Fibroblast of lung (primary cell): ENCODE data around the gene HK3. TPM values are rescaled to one million over a fixed set of nuclear protein-coding genes. Genes with fewer than 3 reads are reported as not detected.

Experiments used
- DNase-seq, 2 donors: peaks; one replicate each; pipeline versions ENCODE4 v3.0.0 to v3.0.0-alpha.2; 2010; ENCODE audit warnings: low read depth in 2 of 2
- H2AFZ ChIP-seq: 2 replicates; pipeline ENCODE4 v1.5.1; 2012; ENCODE audit warnings: low read length, control low read depth, inconsistent platforms
- H3K27ac ChIP-seq: 2 replicates; pipeline ENCODE4 v1.5.1; 2011; ENCODE audit warnings: low read length, control low read depth; ENCODE audit not compliant: insufficient read depth
- H3K27me3 ChIP-seq: 2 replicates; pipeline ENCODE4 v1.5.1; 2011; ENCODE audit warnings: mild to moderate bottlenecking, low read length; ENCODE audit not compliant: control insufficient read depth, insufficient read depth
- H3K36me3 ChIP-seq: 2 replicates; pipeline ENCODE4 v1.5.1; 2011; ENCODE audit warnings: low read length; ENCODE audit not compliant: control insufficient read depth, insufficient read depth
- H3K4me1 ChIP-seq: 2 replicates; pipeline ENCODE4 v1.5.1; 2011; ENCODE audit warnings: low read length; ENCODE audit not compliant: control insufficient read depth, insufficient read depth; ENCODE audit errors: extremely low read depth
- H3K4me2 ChIP-seq: 2 replicates; pipeline ENCODE4 v1.5.1; 2011; ENCODE audit warnings: low read length, control low read depth; ENCODE audit not compliant: insufficient read depth; ENCODE audit errors: extremely low read depth
- H3K4me3 ChIP-seq, 4 experiments: fragments of 200-600 bp in 1 of 4; sonication (generic) in 1 of 4; replicated peaks in 1 of 4; 2 replicates each; pipeline ENCODE4 v1.5.1; 2011 to 2016; ENCODE audit warnings: low read length in 4 of 4, low read depth in 3 of 4, mild to moderate bottlenecking in 3 of 4, control low read depth in 2 of 4, inconsistent platforms in 1 of 4, mixed read lengths in 1 of 4; ENCODE audit not compliant: insufficient read depth in 1 of 4; ENCODE audit errors: control extremely low read depth in 1 of 4
- H3K79me2 ChIP-seq: 2 replicates; pipeline ENCODE4 v1.5.1; 2012; ENCODE audit warnings: mild to moderate bottlenecking, low read length, inconsistent platforms; ENCODE audit not compliant: control insufficient read depth, insufficient read depth
- H3K9ac ChIP-seq: 2 replicates; pipeline ENCODE4 v1.5.1; 2011; ENCODE audit warnings: mild to moderate bottlenecking, low read length, control low read depth; ENCODE audit not compliant: insufficient read depth
- H3K9me3 ChIP-seq: 2 replicates; pipeline ENCODE4 v1.5.1; 2012; ENCODE audit warnings: low read depth, low read length; ENCODE audit not compliant: control insufficient read depth, insufficient read depth
- H4K20me1 ChIP-seq: 2 replicates; pipeline ENCODE4 v1.5.1; 2011; ENCODE audit warnings: low read length; ENCODE audit not compliant: control insufficient read depth, insufficient read depth; ENCODE audit errors: extremely low read depth
- EZH2 ChIP-seq: IDR thresholded peaks from 2 replicates; pipeline ENCODE4 v1.5.1; 2012; ENCODE audit warnings: low read length, control low read depth, mild to moderate bottlenecking; ENCODE audit errors: missing control alignments
- polyA plus RNA-seq, 2 donors: library from polyadenylated mRNA; depleted of rRNA in 1 of 2; stranded (reverse) in 1 of 2; unstranded in 1 of 2; fragments of >200 nt; gene quantifications; 2 replicates each; pipeline ENCODE4 v1.2.1, GENCODE V29; 2011 to 2012; ENCODE audit warnings: missing spikeins in 1 of 2
- total RNA-seq: library from RNA; depleted of rRNA; stranded (reverse); fragments of >200 nt; gene quantifications from 2 replicates; pipeline ENCODE4 v1.2.1, GENCODE V29; 2014
- TF ChIP-seq, protein P1 (sequence below), 2 donors: IDR thresholded peaks in 1 of 2; conservative IDR thresholded peaks in 1 of 2; 1 replicate in 1 of 2; 2 replicates in 1 of 2; pipeline ENCODE4 v1.5.1; 2011 to 2012; ENCODE audit warnings: low read length in 2 of 2, control low read depth in 1 of 2, inconsistent platforms in 1 of 2, low read depth in 1 of 2, mild to moderate bottlenecking in 1 of 2

HK3 gene
- total and polyA plus RNA-seq, 2 donors (not counting 1 experiment from before 2014, with no cell fraction given), result not detected

- Histone ChIP-seq H3K4me2 (no peak overlapping the region), H2AFZ (no peak overlapping the region), H4K20me1 (no peaks in the 10 kb centered on the region), H3K79me2 (no peaks in the 10 kb centered on the region), H3K27ac (no peak overlapping the region), H3K36me3 (no peaks in the 10 kb centered on the region), H3K4me3 (no peak overlapping the region), H3K9ac (no peak overlapping the region), H3K27me3 (peaks cover 30% of the 10 kb centered on the region), H3K4me1 (no peaks in the 10 kb centered on the region), H3K9me3 (no peaks in the 10 kb centered on the region)
- no peak for DNase-seq
- TF ChIP-seq, protein P1, sequence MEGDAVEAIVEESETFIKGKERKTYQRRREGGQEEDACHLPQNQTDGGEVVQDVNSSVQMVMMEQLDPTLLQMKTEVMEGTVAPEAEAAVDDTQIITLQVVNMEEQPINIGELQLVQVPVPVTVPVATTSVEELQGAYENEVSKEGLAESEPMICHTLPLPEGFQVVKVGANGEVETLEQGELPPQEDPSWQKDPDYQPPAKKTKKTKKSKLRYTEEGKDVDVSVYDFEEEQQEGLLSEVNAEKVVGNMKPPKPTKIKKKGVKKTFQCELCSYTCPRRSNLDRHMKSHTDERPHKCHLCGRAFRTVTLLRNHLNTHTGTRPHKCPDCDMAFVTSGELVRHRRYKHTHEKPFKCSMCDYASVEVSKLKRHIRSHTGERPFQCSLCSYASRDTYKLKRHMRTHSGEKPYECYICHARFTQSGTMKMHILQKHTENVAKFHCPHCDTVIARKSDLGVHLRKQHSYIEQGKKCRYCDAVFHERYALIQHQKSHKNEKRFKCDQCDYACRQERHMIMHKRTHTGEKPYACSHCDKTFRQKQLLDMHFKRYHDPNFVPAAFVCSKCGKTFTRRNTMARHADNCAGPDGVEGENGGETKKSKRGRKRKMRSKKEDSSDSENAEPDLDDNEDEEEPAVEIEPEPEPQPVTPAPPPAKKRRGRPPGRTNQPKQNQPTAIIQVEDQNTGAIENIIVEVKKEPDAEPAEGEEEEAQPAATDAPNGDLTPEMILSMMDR (conservative IDR thresholded peaks at IDR 0.05 in 1 of 2, IDR thresholded peaks at IDR 0.05 in 1 of 2; ENCODE audit: low read depth in 1 of 2, low read length in 2 of 2), result no peak
- no peak for TF ChIP-seq EZH2
Measured at GRCh38 chr5:176845392-176845713, 53.8 kb downstream of the HK3 start.

DNA sequence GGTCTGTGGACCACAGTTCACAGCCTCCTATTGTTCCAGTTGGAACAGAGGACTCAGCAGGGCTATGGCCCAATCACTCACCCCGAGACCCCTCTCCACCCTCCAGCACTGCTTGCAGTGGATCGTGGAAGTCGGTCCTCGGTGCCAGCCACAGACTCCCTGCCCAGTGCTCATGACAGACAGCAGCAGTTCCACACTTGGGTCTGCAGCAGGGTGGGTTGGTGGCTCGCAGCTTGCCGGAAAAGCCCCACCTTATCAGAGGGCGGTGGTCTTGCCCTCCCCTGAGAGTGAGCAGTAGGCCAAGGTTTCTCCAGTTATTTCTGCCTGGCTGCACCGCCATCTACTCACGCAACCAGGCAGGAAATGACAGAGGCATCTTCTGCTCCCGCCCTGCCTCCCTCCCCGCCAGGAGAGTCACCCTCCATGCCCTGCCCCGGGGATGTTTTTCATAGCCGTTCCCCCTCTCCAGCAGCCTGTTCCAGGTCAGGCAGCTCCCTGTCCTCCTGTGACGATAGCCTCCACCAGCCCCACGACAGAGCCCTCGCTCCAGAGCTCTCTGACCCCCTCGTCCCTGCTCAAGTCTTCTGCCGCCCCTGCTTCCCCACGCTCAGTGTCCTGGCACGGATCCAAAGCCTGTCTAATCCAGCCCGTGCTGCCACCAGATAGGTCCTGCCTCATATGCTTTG lies 54.3 kb downstream of the HK3 start:
- Histone ChIP-seq H4K20me1 (no peaks in the 10 kb centered on the region), H3K36me3 (no peaks in the 10 kb centered on the region), H3K4me3 (no peak overlapping the region), H3K4me1 (no peaks in the 10 kb centered on the region), H3K27me3 (peaks cover 30% of the 10 kb centered on the region), H3K9me3 (no peaks in the 10 kb centered on the region), H3K27ac (no peak overlapping the region), H3K9ac (no peak overlapping the region), H2AFZ (no peak overlapping the region), H3K4me2 (no peak overlapping the region), H3K79me2 (no peaks in the 10 kb centered on the region)
- DNase-seq, result no peak
- TF ChIP-seq, protein P1 (conservative IDR thresholded peaks at IDR 0.05 in 1 of 2, IDR thresholded peaks at IDR 0.05 in 1 of 2; ENCODE audit: low read depth in 1 of 2, low read length in 2 of 2), result no peak
- TF ChIP-seq EZH2, result no peak

DNA sequence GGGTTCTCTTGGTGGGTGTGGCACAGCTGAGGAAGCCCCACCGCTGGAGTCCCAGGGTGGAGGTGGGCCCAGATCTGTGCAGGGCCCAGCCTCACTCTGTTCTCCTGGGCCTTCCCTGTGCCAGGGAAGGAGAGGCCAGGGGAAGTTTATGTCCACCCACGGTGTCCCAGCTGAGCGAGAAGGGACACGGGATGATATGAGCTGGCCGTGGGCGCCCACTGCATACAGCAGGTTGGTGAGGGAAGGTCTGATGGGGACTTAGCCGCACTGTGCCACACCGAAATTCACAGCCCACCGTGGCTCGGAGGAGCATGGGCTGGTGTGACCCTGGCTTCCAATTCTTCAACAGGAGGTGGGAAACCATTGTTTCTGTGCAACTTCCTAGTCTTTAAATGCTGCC lies 54.9 kb downstream of the HK3 start:
- H4K20me1 ChIP-seq, result no peaks in the 10 kb centered on the region
- peaks cover 30% of the 10 kb centered on the region for H3K27me3 ChIP-seq
- no peak overlapping the region for H3K4me3 ChIP-seq
- TF ChIP-seq, protein P1 (conservative IDR thresholded peaks at IDR 0.05 in 1 of 2, IDR thresholded peaks at IDR 0.05 in 1 of 2; ENCODE audit: low read depth in 1 of 2, low read length in 2 of 2), result no peak
- TF ChIP-seq EZH2, result no peak
- no peak overlapping the region for H3K4me2 ChIP-seq
- H3K9ac ChIP-seq, result no peak overlapping the region
- no peaks in the 10 kb centered on the region for H3K36me3 ChIP-seq
- no peaks in the 10 kb centered on the region for H3K9me3 ChIP-seq
- H3K79me2 ChIP-seq, result no peaks in the 10 kb centered on the region
- no peak overlapping the region for H2AFZ ChIP-seq
- H3K4me1 ChIP-seq, result no peaks in the 10 kb centered on the region
- no peak for DNase-seq
- no peak overlapping the region for H3K27ac ChIP-seq
